ENCODE results near the gene ID2. TPM values are rescaled to one million over a fixed set of nuclear protein-coding genes. Genes with fewer than 3 reads are reported as not detected.

The ID2 gene, protein sequence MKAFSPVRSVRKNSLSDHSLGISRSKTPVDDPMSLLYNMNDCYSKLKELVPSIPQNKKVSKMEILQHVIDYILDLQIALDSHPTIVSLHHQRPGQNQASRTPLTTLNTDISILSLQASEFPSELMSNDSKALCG
- 100 to 1,000 TPM; 238 to 242 TPM for total RNA-seq
- 143 TPM for polyA plus RNA-seq (2013, experiment 1 of 2)
- 137 TPM for polyA plus RNA-seq (2013, experiment 2 of 2)
- total RNA-seq: 13.6 to 435 (median 90.3) reads per million in 172 experiments

GRCh38 chr2:8681786-8682692 lies at the start of gene ID2:
TSS of gene ID2 (plus strand) at chr2:8682056. CDS start at chr2:8682166, 110 bp downstream.
- Histone ChIP-seq H3K27me3 (ENCODE audit: control insufficient read depth in 1 of 2, insufficient read depth in 2 of 2, low read length in 2 of 2) (peaks cover 12 to 23% of the 10 kb centered on the region in 2 experiments), H3K4me3 (ENCODE audit: low read length) (peak within 1 kb of the TSS; percentile 77), H3K9me3 (ENCODE audit: control insufficient read depth in 1 of 2, insufficient read depth in 1 of 2, low read length in 2 of 2) (peaks cover 0 to under 1% of the 10 kb centered on the region in 2 experiments), H3K4me1 (ENCODE audit: insufficient read depth, low read length) (peaks cover 46% of the 10 kb centered on the region), H3K27ac (ENCODE audit: low read depth in 1 of 2, low read length in 2 of 2) (peak within 1 kb of the TSS; percentile 37 to 52), H3K36me3 (ENCODE audit: insufficient read depth, low read length) (no peaks in the 10 kb centered on the region)
- Mint-ChIP-seq H3K4me1 (ENCODE audit: low read depth) (peaks cover 54% of the 10 kb centered on the region), H3K9me3 (no peaks in the 10 kb centered on the region), H3K27ac (peak within 1 kb of the TSS; percentile 89), H3K27me3 (peaks cover 20% of the 10 kb centered on the region), H3K4me3 (peak within 1 kb of the TSS; percentile 99), H3K36me3 (ENCODE audit: low read depth) (peaks cover 27% of the 10 kb centered on the region)
- peak; percentile 73 for ATAC-seq (ENCODE audit: poor library complexity)
- intact Hi-C loops (cut with DNase I, micrococcal nuclease): loop anchor here (5.0 to 10.0 kb wide), 8 partner anchors 140 to 1767 kb away; partner anchors contain the start of genes KIDINS220 (in 1 of the 2) and RNF144A (in 1 of the 2)
- CTCF ChIA-PET: interaction anchor here (1.1 kb wide), 1 partner anchor 1255 kb away, joined by 3 read pairs; no protein-coding TSS in a partner anchor
- POLR2A ChIA-PET: interaction anchor here (0.6 to 3.9 kb wide), 52 partner anchors 10 to 1816 kb away, joined by 3 to 53 read pairs (median 4); partner anchors contain the start of genes CMPK2 and RSAD2
- TF ChIP-seq CTCF (IDR thresholded peaks at IDR 0.05): no peak
- peak; percentile 97 to 99 (median 98) for DNase-seq

- H3K27me3 Mint-ChIP-seq: no peaks in the 10 kb centered on the region
- intact Hi-C loops (cut with DNase I, micrococcal nuclease): no loop called here
- H3K27ac Mint-ChIP-seq: no peak overlapping the region
- Histone ChIP-seq H3K4me1 (ENCODE audit: insufficient read depth, low read length) (peaks cover 6% of the 10 kb centered on the region), H3K27me3 (ENCODE audit: control insufficient read depth in 1 of 2, insufficient read depth in 2 of 2, low read length in 2 of 2) (no peaks in the 10 kb centered on the region), H3K9me3 (ENCODE audit: control insufficient read depth in 1 of 2, insufficient read depth in 1 of 2, low read length in 2 of 2) (no peaks in the 10 kb centered on the region), H3K4me3 (ENCODE audit: low read length) (no peak overlapping the region), H3K36me3 (ENCODE audit: insufficient read depth, low read length) (no peaks in the 10 kb centered on the region), H3K27ac (ENCODE audit: low read depth in 1 of 2, low read length in 2 of 2) (no peak overlapping the region)
- H3K9me3 Mint-ChIP-seq: no peaks in the 10 kb centered on the region
- CTCF ChIA-PET: no interaction called here
- H3K4me3 Mint-ChIP-seq: no peak overlapping the region
- peaks cover 10% of the 10 kb centered on the region for H3K4me1 Mint-ChIP-seq (ENCODE audit: low read depth)
- ATAC-seq (ENCODE audit: poor library complexity) (no peak), DNase-seq (no peak)
- TF ChIP-seq CTCF (IDR thresholded peaks at IDR 0.05): no peak
- no peaks in the 10 kb centered on the region for H3K36me3 Mint-ChIP-seq (ENCODE audit: low read depth)
- POLR2A ChIA-PET: no interaction called here
Measured at GRCh38 chr2:8632755-8633154, 49.1 kb upstream of the ID2 start.

DNA sequence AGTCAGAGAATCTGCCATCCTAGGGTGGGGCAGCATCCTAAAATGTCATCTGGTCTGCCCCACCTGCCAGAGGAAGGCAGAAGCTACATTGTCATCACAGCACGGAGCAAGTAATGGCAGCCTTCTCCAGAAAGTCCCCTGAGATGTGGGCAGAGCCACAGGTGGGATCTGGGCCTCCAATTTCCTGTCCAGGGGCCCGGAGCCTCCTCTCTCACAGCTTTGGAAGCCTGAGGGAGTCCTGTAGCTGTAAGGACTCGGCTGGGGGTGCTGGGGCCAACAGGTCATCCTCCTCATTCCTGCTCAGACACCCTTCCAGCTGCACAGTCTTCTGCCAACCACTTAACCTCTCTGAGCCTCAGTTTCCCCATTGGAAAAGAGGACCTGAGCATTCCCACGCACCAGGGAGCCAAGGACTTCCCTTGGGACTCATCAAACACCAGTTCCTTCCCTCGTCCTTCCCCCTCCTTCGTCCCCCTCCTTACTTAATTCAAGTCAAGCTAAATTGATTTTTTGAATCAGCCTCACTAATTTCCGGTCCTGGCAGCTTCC lies 48.6 kb upstream of the ID2 start:
- intact Hi-C loops (cut with DNase I, micrococcal nuclease): no loop called here
- POLR2A ChIA-PET: no interaction called here
- CTCF ChIA-PET: no interaction called here
- Mint-ChIP-seq H3K9me3 (no peaks in the 10 kb centered on the region), H3K36me3 (ENCODE audit: low read depth) (no peaks in the 10 kb centered on the region), H3K27me3 (no peaks in the 10 kb centered on the region), H3K4me3 (no peak overlapping the region), H3K4me1 (ENCODE audit: low read depth) (peaks cover 10% of the 10 kb centered on the region), H3K27ac (no peak overlapping the region)
- no peak for DNase-seq
- Histone ChIP-seq H3K9me3 (ENCODE audit: control insufficient read depth in 1 of 2, insufficient read depth in 1 of 2, low read length in 2 of 2) (no peaks in the 10 kb centered on the region), H3K4me3 (ENCODE audit: low read length) (no peak overlapping the region), H3K27me3 (ENCODE audit: control insufficient read depth in 1 of 2, insufficient read depth in 2 of 2, low read length in 2 of 2) (no peaks in the 10 kb centered on the region), H3K4me1 (ENCODE audit: insufficient read depth, low read length) (peaks cover 6% of the 10 kb centered on the region), H3K27ac (ENCODE audit: low read depth in 1 of 2, low read length in 2 of 2) (no peak overlapping the region), H3K36me3 (ENCODE audit: insufficient read depth, low read length) (no peaks in the 10 kb centered on the region)
- ATAC-seq (ENCODE audit: poor library complexity): no peak
- no peak for TF ChIP-seq CTCF (IDR thresholded peaks at IDR 0.05)
